Measurements from ENCODE around the gene GUCY1A1.
A peak's percentile ranks its signal among the peaks of the same experiment; 100 is the strongest.

The GUCY1A1 gene

DNA sequence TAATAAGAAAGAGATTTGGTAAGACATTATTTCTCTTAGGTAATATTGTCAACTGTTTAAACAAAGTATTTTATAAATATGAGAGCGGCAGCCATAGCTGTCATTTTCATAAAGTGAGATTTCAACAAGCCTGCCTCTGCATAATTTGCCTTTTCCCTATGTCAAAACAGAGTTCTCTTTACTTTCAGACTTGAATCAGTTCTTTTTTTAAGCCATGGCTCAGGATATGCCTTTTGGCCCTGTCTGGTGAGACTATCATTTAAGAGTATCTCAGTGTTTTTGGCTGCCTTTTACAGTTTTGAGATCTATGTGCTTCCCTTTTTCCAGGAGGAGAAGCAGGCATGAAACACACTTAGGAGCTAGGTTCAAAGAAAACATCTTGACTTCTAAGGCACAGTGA lies 7.5 kb upstream of the GUCY1A1 start:
- no peak for DNase-seq

DNA sequence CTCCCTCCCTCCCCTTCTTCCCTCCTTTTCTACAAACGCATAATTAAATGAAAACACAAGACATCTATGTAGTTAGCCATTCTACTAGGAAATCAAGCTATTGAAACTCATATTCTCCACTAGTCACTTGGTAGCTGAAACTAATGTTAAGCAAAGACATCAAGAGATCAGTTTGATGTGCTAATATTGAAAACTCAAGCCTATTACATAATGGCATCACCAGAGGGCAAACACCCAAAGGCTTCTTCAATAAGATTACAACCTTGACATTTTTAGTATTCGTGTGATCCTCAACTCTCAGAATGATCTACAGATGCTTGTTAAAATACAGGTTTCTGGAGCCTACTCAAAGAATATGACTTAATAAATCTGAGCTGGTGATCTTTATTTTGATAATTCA lies 6.2 kb upstream of the GUCY1A1 start:
- DNase-seq = no peak

- DNase-seq = no peak
Measured at GRCh38 chr4:155665054-155665453, 1.6 kb upstream of the GUCY1A1 start.

DNA sequence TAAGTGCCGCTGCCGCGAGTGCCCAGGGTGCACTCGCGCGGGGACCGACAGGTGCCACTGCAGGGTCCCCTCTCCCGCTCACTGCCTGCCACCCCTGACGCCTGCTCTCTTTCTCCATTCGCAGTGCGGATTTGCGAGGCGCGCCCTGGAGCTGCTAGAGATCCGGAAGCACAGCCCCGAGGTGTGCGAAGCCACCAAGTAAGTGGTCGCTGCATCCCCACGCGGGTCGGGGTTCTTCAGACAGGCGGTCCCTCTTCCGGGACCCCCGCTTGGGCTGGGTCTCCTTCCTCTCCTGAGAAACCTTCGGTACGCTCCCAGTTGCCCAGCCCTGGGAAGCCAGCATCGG lies 547 bp downstream of the GUCY1A1 start:
- DNase-seq = no peak

DNA sequence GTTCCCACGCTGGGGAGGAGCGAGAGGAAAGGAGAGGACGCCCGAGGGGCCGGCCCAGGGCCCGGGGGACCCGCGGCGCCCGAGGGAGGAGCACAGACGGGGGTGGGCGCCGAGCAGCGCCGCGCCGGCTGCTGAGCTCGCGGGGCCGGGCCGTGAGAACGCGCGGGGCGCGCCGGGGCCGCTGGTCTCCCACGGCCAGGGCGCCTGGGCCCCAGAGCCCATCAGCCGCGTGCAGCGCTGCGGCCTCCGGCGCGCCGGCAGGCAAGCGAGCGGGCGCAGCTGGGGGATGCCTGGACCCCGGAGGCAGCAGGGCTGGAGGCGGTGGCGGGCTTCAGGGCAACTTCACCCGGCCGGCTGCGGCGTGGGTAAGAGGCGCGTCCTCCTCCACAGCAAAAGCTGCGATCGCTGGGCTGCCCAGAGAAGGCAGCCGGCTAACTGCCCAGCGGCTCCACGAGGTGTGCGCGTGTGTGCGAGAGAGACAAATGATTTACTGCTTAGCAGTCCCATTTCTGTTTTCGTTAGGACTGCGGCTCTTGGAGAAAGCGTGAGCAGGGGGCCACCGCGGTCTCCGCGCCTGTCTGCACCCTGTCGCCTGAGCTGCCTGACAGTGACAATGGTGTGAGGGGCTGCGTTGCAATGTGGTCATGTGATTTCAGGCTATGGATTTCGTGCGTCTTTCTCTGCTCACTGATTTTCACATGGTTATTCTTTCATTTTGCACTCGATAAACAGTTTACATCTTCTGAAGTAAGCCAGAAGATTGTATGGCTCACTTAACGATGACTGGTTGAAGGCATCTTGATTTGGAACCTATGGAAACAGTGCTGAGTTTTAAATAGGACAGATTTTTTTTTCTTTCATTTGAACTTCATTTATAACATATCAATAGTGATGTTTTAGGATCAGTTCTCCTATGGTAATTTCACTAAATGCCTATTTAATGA lies 1.2 kb downstream of the GUCY1A1 start:
- peak; percentile 13 for DNase-seq

- no peak for DNase-seq
Measured at GRCh38 chr4:155668707-155669220, 2.1 kb downstream of the GUCY1A1 start.

GRCh38 chr4:155672342-155672741 lies 5.7 kb downstream of the GUCY1A1 start:
- no peak for DNase-seq

DNA sequence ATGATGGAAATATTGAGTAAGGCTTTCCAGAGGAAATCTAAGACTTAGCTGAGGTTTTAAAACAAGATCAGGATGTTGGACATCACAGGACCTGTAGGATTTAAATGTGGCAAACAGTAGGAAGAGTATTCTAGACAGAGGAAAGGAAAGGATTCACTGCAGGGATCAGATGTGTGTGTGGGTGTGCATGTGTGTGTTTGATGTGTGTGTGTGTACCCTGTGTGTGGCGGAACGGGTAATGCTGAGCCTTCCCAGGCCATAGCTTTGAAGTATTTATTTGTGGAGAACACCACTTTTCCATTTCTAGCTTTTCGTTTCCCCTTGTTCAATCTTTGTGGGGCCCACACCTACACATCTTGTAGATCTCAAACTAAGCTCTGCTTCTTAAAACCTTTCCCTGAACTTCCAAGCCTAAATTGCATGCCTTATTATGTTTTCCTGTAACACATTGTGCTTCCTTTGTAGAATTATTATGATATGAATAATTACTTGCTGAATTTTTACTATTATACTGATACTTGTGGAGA lies 6.9 kb downstream of the GUCY1A1 start:
- no peak for DNase-seq

- DNase-seq = no peak
Measured at GRCh38 chr4:155674669-155675071, 8.0 kb downstream of the GUCY1A1 start.

GRCh38 chr4:155675709-155676429 lies 9.2 kb downstream of the GUCY1A1 start:
- no peak for DNase-seq

DNA sequence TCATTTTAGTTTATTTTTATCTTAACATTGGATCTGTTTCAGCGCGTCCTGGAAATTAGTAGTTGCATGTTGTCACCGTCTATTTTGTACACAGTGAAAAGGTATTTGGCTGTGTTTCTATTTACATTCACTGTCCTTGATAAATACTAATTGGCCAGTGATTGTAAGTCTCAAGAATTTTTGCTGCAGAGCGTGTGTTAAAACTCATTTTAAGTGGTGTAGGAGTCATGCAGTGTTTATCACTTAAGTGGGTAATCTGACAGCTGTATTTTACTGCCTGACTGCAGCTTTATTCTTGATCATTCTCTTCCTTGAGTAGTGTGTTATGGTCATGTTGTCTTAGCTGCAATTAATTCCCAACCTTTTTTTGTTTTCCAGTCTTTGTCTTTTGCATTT lies 9.8 kb downstream of the GUCY1A1 start:
- DNase-seq = no peak

GRCh38 chr4:155678011-155678410 lies 11.4 kb downstream of the GUCY1A1 start:
- no peak for DNase-seq

- DNase-seq = no peak
Measured at GRCh38 chr4:155679343-155679742, 12.7 kb downstream of the GUCY1A1 start.

GRCh38 chr4:155681886-155682285 lies 15.2 kb downstream of the GUCY1A1 start:
- no peak for DNase-seq

GRCh38 chr4:155684423-155684822 lies 17.8 kb downstream of the GUCY1A1 start:
- DNase-seq = no peak

DNA sequence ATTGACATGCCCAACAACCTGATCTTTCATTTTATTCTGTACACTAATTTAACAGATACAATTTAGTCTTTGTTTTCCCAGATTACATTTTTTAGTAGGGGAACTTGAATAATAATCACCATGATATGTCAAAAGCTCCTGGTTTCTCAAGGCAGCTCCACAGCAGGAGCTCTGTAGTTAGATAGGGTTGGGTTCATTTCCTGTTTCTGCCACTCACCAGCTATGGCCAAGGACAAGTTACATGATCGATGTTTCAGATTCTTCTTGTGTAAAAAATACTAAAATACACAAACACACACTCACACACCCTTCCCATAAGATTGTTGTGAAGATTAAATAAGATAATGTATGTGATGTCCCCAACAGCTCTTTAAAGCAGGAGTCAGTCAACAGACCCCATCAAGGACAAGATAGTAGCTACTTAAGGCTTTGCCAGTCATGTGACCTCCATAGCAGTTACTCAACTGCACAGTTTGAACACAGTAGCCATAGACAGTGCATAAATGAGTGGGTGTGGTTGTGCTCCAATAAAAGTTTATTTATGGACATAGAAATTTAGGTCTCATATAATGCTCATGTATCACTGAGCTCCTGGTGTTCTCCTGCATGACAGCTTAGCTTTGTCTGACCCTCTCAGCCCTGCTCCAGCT lies 18.4 kb downstream of the GUCY1A1 start:
- no peak for DNase-seq

DNA sequence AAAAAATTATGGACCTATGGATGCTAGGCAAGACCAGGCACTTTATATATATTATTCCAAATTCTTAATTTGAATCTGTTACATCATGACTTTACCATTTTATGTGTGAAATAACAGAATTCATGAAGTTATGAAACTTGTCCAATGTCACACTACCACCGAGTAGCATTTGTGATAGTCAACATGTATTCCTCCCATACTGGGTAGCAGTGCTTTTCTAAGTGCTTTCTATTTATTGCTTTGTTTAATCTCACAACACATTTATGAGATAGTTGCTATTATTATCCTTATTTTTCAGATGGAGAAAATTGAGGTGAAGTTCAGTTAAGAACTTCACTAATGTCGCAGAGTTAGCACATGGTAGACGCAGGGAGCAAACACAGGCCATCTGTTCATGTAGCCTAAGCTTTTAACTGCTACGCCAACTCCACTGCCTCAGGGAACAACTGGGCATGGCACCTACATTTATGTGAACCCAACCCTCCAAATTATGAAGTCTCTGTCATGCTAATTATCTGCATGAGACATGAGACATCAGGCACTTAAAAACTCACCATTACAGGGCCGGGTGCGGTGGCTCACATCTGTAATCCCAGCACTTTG lies 20.8 kb downstream of the GUCY1A1 start:
- DNase-seq = no peak

GRCh38 chr4:155688211-155688610 lies 21.6 kb downstream of the GUCY1A1 start:
- DNase-seq = no peak

DNA sequence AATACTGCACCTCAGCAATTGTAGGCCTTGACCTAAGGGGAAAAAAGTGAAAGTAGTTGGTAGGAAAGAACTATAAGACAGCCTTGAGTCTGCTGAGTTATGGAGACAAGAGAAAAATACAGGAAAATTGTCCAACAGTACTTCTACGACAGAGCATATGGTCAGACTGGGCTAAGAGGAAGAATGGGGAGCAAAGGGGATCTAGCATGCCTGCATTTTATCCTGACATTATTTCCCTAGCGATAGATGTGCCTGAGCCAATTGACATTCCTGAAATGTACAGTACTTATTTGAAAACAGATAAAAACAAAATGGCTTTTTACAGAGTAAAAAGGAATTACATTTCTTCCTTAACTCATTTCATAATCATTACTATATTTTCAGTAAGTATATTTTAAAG lies 22.2 kb downstream of the GUCY1A1 start:
- DNase-seq = no peak

DNA sequence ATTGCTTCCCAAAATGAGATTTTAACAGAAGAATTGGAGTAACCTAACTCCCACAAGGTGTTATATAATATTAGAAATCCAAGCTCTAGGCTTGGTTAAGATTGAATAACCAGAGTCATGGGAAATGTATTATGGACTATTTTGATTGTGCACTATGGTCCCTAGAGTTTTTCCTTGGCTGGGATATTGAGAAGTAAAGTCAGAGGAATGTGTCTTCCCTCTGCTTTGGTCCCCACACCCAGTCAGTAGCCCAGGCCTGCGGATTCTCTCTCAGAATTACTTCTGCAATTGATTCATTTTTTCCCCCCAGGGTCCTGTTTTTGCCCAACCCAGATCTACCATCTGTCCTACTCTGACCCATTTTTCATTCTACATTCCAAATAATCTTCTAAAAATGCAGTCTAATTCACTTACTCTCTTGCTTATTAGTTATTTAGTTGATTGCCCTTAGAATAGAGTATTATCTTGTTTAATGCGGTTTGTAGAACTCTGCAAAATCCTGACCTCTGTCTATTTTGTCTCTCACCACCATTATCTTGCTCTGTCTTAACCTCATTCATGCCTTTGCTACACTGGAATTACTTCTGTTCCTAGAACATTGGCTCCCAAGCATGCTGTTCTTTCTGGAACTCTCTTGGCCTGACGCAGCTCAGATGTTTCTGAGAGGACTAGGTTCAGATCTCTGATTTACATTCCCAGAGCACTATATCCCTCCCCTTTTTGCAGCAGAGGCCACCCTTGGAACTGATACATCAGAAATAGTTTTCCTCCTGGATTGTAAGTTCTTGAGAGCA lies 23.6 kb downstream of the GUCY1A1 start:
- DNase-seq = no peak

GRCh38 chr4:155692361-155692760 lies 25.7 kb downstream of the GUCY1A1 start:
- DNase-seq = no peak
